Amniotic epithelial cell (primary cell): ENCODE results near the gene FGF5.
"Not testable (repeated sequence)": the region's sequence is repeated elsewhere in the genome, so short reads cannot be mapped to it uniquely, and the experiment has no call there.

ENCODE experiments used
- DNase-seq: peaks from one replicate; pipeline ENCODE4 v3.0.0-alpha.2; 2010; ENCODE audit warnings: low read depth

The FGF5 gene

GRCh38 chr4:80295826-80296225, 29.4 kb downstream of the FGF5 start:
- no peak for DNase-seq

- no peak for DNase-seq
These were observed 35.4 kb downstream of the FGF5 start for GRCh38 chr4:80301884-80302283.

- no peak for DNase-seq
These were observed 36.3 kb downstream of the FGF5 start for GRCh38 chr4:80302616-80303223.

GRCh38 chr4:80305466-80305865, 39.0 kb downstream of the FGF5 start:
- DNase-seq: peak; percentile 41

- DNase-seq: no peak
These were observed 39.8 kb downstream of the FGF5 start for GRCh38 chr4:80306260-80306659.

GRCh38 chr4:80307183-80307735, 40.8 kb downstream of the FGF5 start:
- peak; percentile 71 for DNase-seq

GRCh38 chr4:80307774-80308465, 41.5 kb downstream of the FGF5 start:
- peak; percentile 70 for DNase-seq

GRCh38 chr4:80308466-80308822, 42.0 kb downstream of the FGF5 start:
- DNase-seq: no peak

GRCh38 chr4:80309294-80310004, 43.0 kb downstream of the FGF5 start:
- peak; percentile 90 for DNase-seq

- peak; percentile 92 for DNase-seq
These were observed 44.7 kb downstream of the FGF5 start for GRCh38 chr4:80311130-80311529.

- DNase-seq: no peak
These were observed 45.7 kb downstream of the FGF5 start for GRCh38 chr4:80312124-80312523.

- no peak for DNase-seq
These were observed 47.2 kb downstream of the FGF5 start for GRCh38 chr4:80313627-80314026.

- not testable (repeated sequence) for DNase-seq
These were observed 49.4 kb downstream of the FGF5 start for GRCh38 chr4:80315848-80316247.

- DNase-seq: no peak
These were observed 54.9 kb downstream of the FGF5 start for GRCh38 chr4:80321341-80321740.

- DNase-seq: no peak
These were observed 55.3 kb downstream of the FGF5 start for GRCh38 chr4:80321776-80322175.

- peak; percentile 56 for DNase-seq
These were observed 56.3 kb downstream of the FGF5 start for GRCh38 chr4:80322716-80323115.

- no peak for DNase-seq
These were observed 57.7 kb downstream of the FGF5 start for GRCh38 chr4:80324171-80324570.

- no peak for DNase-seq
These were observed 65.2 kb downstream of the FGF5 start for GRCh38 chr4:80331693-80332092.

- no peak for DNase-seq
These were observed 66.7 kb downstream of the FGF5 start for GRCh38 chr4:80333121-80333520.

GRCh38 chr4:80334568-80334967, 68.1 kb downstream of the FGF5 start:
- DNase-seq: no peak

GRCh38 chr4:80335226-80335553, 68.7 kb downstream of the FGF5 start:
- no peak for DNase-seq

GRCh38 chr4:80335554-80336358, 69.3 kb downstream of the FGF5 start, which contains the start of gene CFAP299:
Gene CFAP299 (plus strand): TSS chr4:80335730.
- peak; percentile 83 for DNase-seq
